WERI-Rb-1 (cell line): Measurements from ENCODE around the gene GNL3.

ENCODE experiments used
- DNase-seq: peaks from one replicate; pipeline ENCODE4 v3.0.0-alpha.2; 2020
- H3K27ac ChIP-seq: fragments of 250-450 bp; sonication (Bioruptor Pico); 2 replicates; pipeline ENCODE4 v1.5.1; 2020; ENCODE audit warnings: mild to moderate bottlenecking, moderate library complexity
- H3K27me3 ChIP-seq: fragments of 250-450 bp; sonication (Bioruptor Pico); 2 replicates; pipeline ENCODE4 v1.5.1; 2021; ENCODE audit warnings: mild to moderate bottlenecking, low read depth, moderate library complexity; ENCODE audit not compliant: insufficient read depth, severe bottlenecking
- H3K36me3 ChIP-seq: fragments of 250-450 bp; sonication (Bioruptor Pico); 2 replicates; pipeline ENCODE4 v1.5.1; 2020; ENCODE audit warnings: mild to moderate bottlenecking, moderate library complexity
- H3K4me3 ChIP-seq: 2 replicates; pipeline ENCODE4 v1.5.1; 2011; ENCODE audit warnings: low read depth, mild to moderate bottlenecking, control low read depth, low read length
- H3K9me3 ChIP-seq: fragments of 250-450 bp; sonication (Bioruptor Pico); 2 replicates; pipeline ENCODE4 v1.5.1; 2021; ENCODE audit warnings: mild to moderate bottlenecking, moderate library complexity; ENCODE audit not compliant: severe bottlenecking
- CTCF ChIP-seq: IDR thresholded peaks from 2 replicates; pipeline ENCODE4 v1.5.1; 2011; ENCODE audit warnings: low read depth, mild to moderate bottlenecking, control low read depth, inconsistent platforms, low read length

The GNL3 gene

GRCh38 chr3:52690560-52690959 is 4.7 kb downstream of the GNL3 start:
- TF ChIP-seq CTCF: no peak

GRCh38 chr3:52693071-52693470 is 7.2 kb downstream of the GNL3 start:
- no peak overlapping the region for H3K4me3 ChIP-seq
- TF ChIP-seq CTCF: no peak
- H3K36me3 ChIP-seq: peaks cover 98% of the 10 kb centered on the region
- H3K27me3 ChIP-seq: no peaks in the 10 kb centered on the region
- DNase-seq: no peak
- no peaks in the 10 kb centered on the region for H3K9me3 ChIP-seq
- no peak overlapping the region for H3K27ac ChIP-seq

More at GRCh38 chr3:52690560-52690959, 4.7 kb downstream of the GNL3 start:
- no peak for DNase-seq
- H3K36me3 ChIP-seq: peaks cover 90% of the 10 kb centered on the region
- no peak overlapping the region for H3K27ac ChIP-seq
- no peak overlapping the region for H3K4me3 ChIP-seq
- H3K9me3 ChIP-seq: no peaks in the 10 kb centered on the region
- H3K27me3 ChIP-seq: no peaks in the 10 kb centered on the region

- Histone ChIP-seq H3K4me3 (no peak overlapping the region), H3K36me3 (peaks cover 94% of the 10 kb centered on the region), H3K27me3 (no peaks in the 10 kb centered on the region), H3K27ac (no peak overlapping the region), H3K9me3 (no peaks in the 10 kb centered on the region)
- DNase-seq: no peak
- no peak for TF ChIP-seq CTCF
Observed at GRCh38 chr3:52694528-52695189, 8.8 kb downstream of the GNL3 start.

GRCh38 chr3:52695798-52696671 is 10.2 kb downstream of the GNL3 start:
- H3K9me3 ChIP-seq: no peaks in the 10 kb centered on the region
- H3K27ac ChIP-seq: no peak overlapping the region
- H3K27me3 ChIP-seq: no peaks in the 10 kb centered on the region
- H3K4me3 ChIP-seq: no peak overlapping the region
- no peak for DNase-seq
- no peak for TF ChIP-seq CTCF
- H3K36me3 ChIP-seq: peaks cover 82% of the 10 kb centered on the region

GRCh38 chr3:52696830-52697631 is 11.2 kb downstream of the GNL3 start:
- no peak overlapping the region for H3K4me3 ChIP-seq
- no peaks in the 10 kb centered on the region for H3K9me3 ChIP-seq
- DNase-seq: no peak
- peaks cover 72% of the 10 kb centered on the region for H3K36me3 ChIP-seq
- H3K27ac ChIP-seq: no peak overlapping the region
- TF ChIP-seq CTCF: no peak
- H3K27me3 ChIP-seq: no peaks in the 10 kb centered on the region
